Measurements from ENCODE around the gene PCDHGA4.

Gene PCDHGA4

GRCh38 chr5:141356133-141356532 lies 1.3 kb downstream of the PCDHGA4 start:
- WGBS (ENCODE audit: extremely low coverage, insufficient coverage, low lambda C conversion rate) = no CpG with 5 or more reads among the region's 5 CpGs
- Histone ChIP-seq H3K23ac (ENCODE audit: low read length) (no peak overlapping the region), H4K5ac (ENCODE audit: low read length) (no peak overlapping the region), H3K4me3 (ENCODE audit: low read length) (no peak overlapping the region), H2BK120ac (ENCODE audit: low read depth, low read length) (no peak overlapping the region), H2BK5ac (ENCODE audit: low read length) (no peak overlapping the region), H2AK5ac (ENCODE audit: low read length) (no peak overlapping the region), H3K79me2 (ENCODE audit: control insufficient read depth, insufficient read depth, low read length) (no peaks in the 10 kb centered on the region), H4K8ac (ENCODE audit: low read depth, low read length) (no peak overlapping the region), H3K36me3 (ENCODE audit: control insufficient read depth, insufficient read depth, low read length) (no peaks in the 10 kb centered on the region), H3K56ac (ENCODE audit: low read length) (no peak overlapping the region), H3K4ac (ENCODE audit: low read depth, low read length) (no peak overlapping the region), H3K27me3 (ENCODE audit: insufficient read depth, low read length, poor library complexity) (no peaks in the 10 kb centered on the region), H2BK15ac (replicated peaks; ENCODE audit: low read depth) (no peak overlapping the region), H3K79me1 (ENCODE audit: low read length) (no peaks in the 10 kb centered on the region), H3K4me2 (ENCODE audit: low read length) (no peak overlapping the region), H3K9ac (ENCODE audit: low read length) (no peak overlapping the region), H3K27ac (ENCODE audit: low read depth, low read length) (no peak overlapping the region), H3K18ac (ENCODE audit: low read length) (no peak overlapping the region), H3K4me1 (ENCODE audit: control insufficient read depth, low read depth, low read length) (no peaks in the 10 kb centered on the region)
- DNase-seq = no peak

- no peak overlapping the region for H2BK15ac ChIP-seq (replicated peaks; ENCODE audit: low read depth)
- no peak overlapping the region for H4K8ac ChIP-seq (ENCODE audit: low read depth, low read length)
- H2BK5ac ChIP-seq (ENCODE audit: low read length) = no peak overlapping the region
- H3K56ac ChIP-seq (ENCODE audit: low read length) = no peak overlapping the region
- no peak overlapping the region for H3K23ac ChIP-seq (ENCODE audit: low read length)
- H2BK120ac ChIP-seq (ENCODE audit: low read depth, low read length) = no peak overlapping the region
- no CpG with 5 or more reads among the region's 19 CpGs for WGBS (ENCODE audit: extremely low coverage, insufficient coverage, low lambda C conversion rate)
- DNase-seq = no peak
- no peaks in the 10 kb centered on the region for H3K27me3 ChIP-seq (ENCODE audit: insufficient read depth, low read length, poor library complexity)
- no peaks in the 10 kb centered on the region for H3K36me3 ChIP-seq (ENCODE audit: control insufficient read depth, insufficient read depth, low read length)
- H3K4me3 ChIP-seq (ENCODE audit: low read length) = no peak overlapping the region
- H4K5ac ChIP-seq (ENCODE audit: low read length) = no peak overlapping the region
- H3K18ac ChIP-seq (ENCODE audit: low read length) = no peak overlapping the region
- H3K9ac ChIP-seq (ENCODE audit: low read length) = no peak overlapping the region
- no peaks in the 10 kb centered on the region for H3K4me1 ChIP-seq (ENCODE audit: control insufficient read depth, low read depth, low read length)
- no peaks in the 10 kb centered on the region for H3K79me1 ChIP-seq (ENCODE audit: low read length)
- no peak overlapping the region for H3K27ac ChIP-seq (ENCODE audit: low read depth, low read length)
- H3K4ac ChIP-seq (ENCODE audit: low read depth, low read length) = no peak overlapping the region
- no peaks in the 10 kb centered on the region for H3K79me2 ChIP-seq (ENCODE audit: control insufficient read depth, insufficient read depth, low read length)
- no peak overlapping the region for H2AK5ac ChIP-seq (ENCODE audit: low read length)
- H3K4me2 ChIP-seq (ENCODE audit: low read length) = no peak overlapping the region
Measured at GRCh38 chr5:141356950-141357349, 2.1 kb downstream of the PCDHGA4 start.

- Histone ChIP-seq H3K27me3 (ENCODE audit: insufficient read depth, low read length, poor library complexity) (no peaks in the 10 kb centered on the region), H2AK5ac (ENCODE audit: low read length) (no peak within 1 kb of the TSS), H3K4me2 (ENCODE audit: low read length) (no peak within 1 kb of the TSS), H3K56ac (ENCODE audit: low read length) (no peak within 1 kb of the TSS), H3K27ac (ENCODE audit: low read depth, low read length) (no peak within 1 kb of the TSS), H3K18ac (ENCODE audit: low read length) (no peak within 1 kb of the TSS), H3K4me3 (ENCODE audit: low read length) (no peak within 1 kb of the TSS), H3K79me1 (ENCODE audit: low read length) (no peaks in the 10 kb centered on the region), H3K23ac (ENCODE audit: low read length) (no peak within 1 kb of the TSS), H3K79me2 (ENCODE audit: control insufficient read depth, insufficient read depth, low read length) (no peaks in the 10 kb centered on the region), H3K9ac (ENCODE audit: low read length) (no peak within 1 kb of the TSS), H2BK15ac (replicated peaks; ENCODE audit: low read depth) (no peak within 1 kb of the TSS), H3K36me3 (ENCODE audit: control insufficient read depth, insufficient read depth, low read length) (no peaks in the 10 kb centered on the region), H4K8ac (ENCODE audit: low read depth, low read length) (no peak within 1 kb of the TSS), H3K4ac (ENCODE audit: low read depth, low read length) (no peak within 1 kb of the TSS), H2BK120ac (ENCODE audit: low read depth, low read length) (no peak within 1 kb of the TSS), H2BK5ac (ENCODE audit: low read length) (no peak within 1 kb of the TSS), H4K5ac (ENCODE audit: low read length) (no peak within 1 kb of the TSS), H3K4me1 (ENCODE audit: control insufficient read depth, low read depth, low read length) (no peaks in the 10 kb centered on the region)
- peak; percentile 73 for DNase-seq
- no CpG with 5 or more reads among the region's 24 CpGs for WGBS (ENCODE audit: extremely low coverage, insufficient coverage, low lambda C conversion rate)
Measured at GRCh38 chr5:141359790-141360426, 5.1 kb downstream of the PCDHGA4 start, which contains the start of gene PCDHGB2. PCDHGB2 (plus strand) TSS chr5:141359994; CDS start chr5:141360136, 142 bp downstream.

- Histone ChIP-seq H2AK5ac (ENCODE audit: low read length) (no peak overlapping the region), H3K4me2 (ENCODE audit: low read length) (no peak overlapping the region), H2BK15ac (replicated peaks; ENCODE audit: low read depth) (no peak overlapping the region), H3K56ac (ENCODE audit: low read length) (no peak overlapping the region), H4K8ac (ENCODE audit: low read depth, low read length) (no peak overlapping the region), H3K9ac (ENCODE audit: low read length) (no peak overlapping the region), H3K36me3 (ENCODE audit: control insufficient read depth, insufficient read depth, low read length) (no peaks in the 10 kb centered on the region), H2BK5ac (ENCODE audit: low read length) (no peak overlapping the region), H4K5ac (ENCODE audit: low read length) (no peak overlapping the region), H3K4me3 (ENCODE audit: low read length) (no peak overlapping the region), H3K4me1 (ENCODE audit: control insufficient read depth, low read depth, low read length) (no peaks in the 10 kb centered on the region), H3K79me1 (ENCODE audit: low read length) (no peaks in the 10 kb centered on the region), H3K79me2 (ENCODE audit: control insufficient read depth, insufficient read depth, low read length) (no peaks in the 10 kb centered on the region), H3K23ac (ENCODE audit: low read length) (no peak overlapping the region), H3K27ac (ENCODE audit: low read depth, low read length) (no peak overlapping the region), H3K18ac (ENCODE audit: low read length) (no peak overlapping the region), H2BK120ac (ENCODE audit: low read depth, low read length) (no peak overlapping the region), H3K4ac (ENCODE audit: low read depth, low read length) (no peak overlapping the region), H3K27me3 (ENCODE audit: insufficient read depth, low read length, poor library complexity) (no peaks in the 10 kb centered on the region)
- no CpG with 5 or more reads among the region's 15 CpGs for WGBS (ENCODE audit: extremely low coverage, insufficient coverage, low lambda C conversion rate)
- no peak for DNase-seq
Measured at GRCh38 chr5:141360685-141361084, 5.9 kb downstream of the PCDHGA4 start.

GRCh38 chr5:141362719-141363118 lies 7.9 kb downstream of the PCDHGA4 start:
- Histone ChIP-seq H3K27me3 (ENCODE audit: insufficient read depth, low read length, poor library complexity) (no peaks in the 10 kb centered on the region), H4K8ac (ENCODE audit: low read depth, low read length) (no peak overlapping the region), H3K4me2 (ENCODE audit: low read length) (no peak overlapping the region), H2BK120ac (ENCODE audit: low read depth, low read length) (no peak overlapping the region), H3K9ac (ENCODE audit: low read length) (no peak overlapping the region), H3K4ac (ENCODE audit: low read depth, low read length) (no peak overlapping the region), H3K23ac (ENCODE audit: low read length) (no peak overlapping the region), H3K79me2 (ENCODE audit: control insufficient read depth, insufficient read depth, low read length) (no peaks in the 10 kb centered on the region), H3K27ac (ENCODE audit: low read depth, low read length) (no peak overlapping the region), H2BK15ac (replicated peaks; ENCODE audit: low read depth) (no peak overlapping the region), H4K5ac (ENCODE audit: low read length) (no peak overlapping the region), H2BK5ac (ENCODE audit: low read length) (no peak overlapping the region), H3K56ac (ENCODE audit: low read length) (no peak overlapping the region), H3K18ac (ENCODE audit: low read length) (no peak overlapping the region), H3K4me3 (ENCODE audit: low read length) (no peak overlapping the region), H3K36me3 (ENCODE audit: control insufficient read depth, insufficient read depth, low read length) (no peaks in the 10 kb centered on the region), H3K4me1 (ENCODE audit: control insufficient read depth, low read depth, low read length) (no peaks in the 10 kb centered on the region), H2AK5ac (ENCODE audit: low read length) (no peak overlapping the region), H3K79me1 (ENCODE audit: low read length) (no peaks in the 10 kb centered on the region)
- DNase-seq = no peak

Measured in mesendoderm (in vitro differentiated cells).